H1 (cell line): Measurements from ENCODE around the gene TASP1. TPM values are rescaled to one million over a fixed set of nuclear protein-coding genes. Genes with fewer than 3 reads are reported as not detected.

Source experiments
- CTCF ChIA-PET: fragments of 300-600 bp; sonication (Branson Sonifier 250); formaldehyde crosslinking; loops from one replicate; lab custom pipeline; 2021; ENCODE audit not compliant: partially characterized antibody; lab: Charles Lee
- POLR2A ChIA-PET: fragments of 300-600 bp; sonication (Branson Sonifier 250); formaldehyde crosslinking; loops from one replicate; lab custom pipeline; 2021; ENCODE audit warnings: inconsistent platforms; ENCODE audit not compliant: partially characterized antibody; lab: Charles Lee
- DNase-seq, 2 experiments: peaks; one replicate each; pipeline versions ENCODE4 v3.0.0 to v3.0.0-alpha.2; 2010 to 2022; ENCODE audit warnings: low spot score in 2 of 2, low read depth in 1 of 2, mixed read lengths in 1 of 2
- FAIRE-seq: peaks from 2 replicates; lab custom pipeline; 2011; peaks lifted over from hg19 to GRCh38; lab: Jason Lieb, UNC
- H2AFZ ChIP-seq: 2 replicates; pipeline ENCODE4 v1.8.1; 2012; ENCODE audit warnings: low read length, inconsistent platforms
- H2AK5ac ChIP-seq: 2 replicates; pipeline ENCODE4 v1.6.1; 2013; ENCODE audit warnings: low read depth, low read length
- H2BK120ac ChIP-seq: replicated peaks from 2 replicates; pipeline ENCODE3; 2013; ENCODE audit warnings: low read depth, low read length, inconsistent platforms
- H2BK12ac ChIP-seq: 2 replicates; pipeline ENCODE4 v1.6.1; 2013; ENCODE audit warnings: low read depth, low read length
- H2BK15ac ChIP-seq: 2 replicates; pipeline ENCODE4 v1.6.1; 2013; ENCODE audit warnings: low read length
- H2BK20ac ChIP-seq: 2 replicates; pipeline ENCODE4 v1.6.1; 2013; ENCODE audit warnings: low read length
- H2BK5ac ChIP-seq: 2 replicates; pipeline ENCODE4 v1.6.1; 2013; ENCODE audit warnings: low read depth, low read length
- H3K14ac ChIP-seq: 2 replicates; pipeline ENCODE4 v1.6.1; 2013; ENCODE audit warnings: inconsistent platforms; ENCODE audit not compliant: insufficient read length
- H3K18ac ChIP-seq: 2 replicates; pipeline ENCODE4 v1.6.1; 2013; ENCODE audit warnings: low read length; ENCODE audit errors: extremely low read depth
- H3K23ac ChIP-seq: 2 replicates; pipeline ENCODE4 v1.6.1; 2013; ENCODE audit warnings: inconsistent platforms; ENCODE audit not compliant: insufficient read length
- H3K23me2 ChIP-seq: 2 replicates; pipeline ENCODE4 v1.6.1; 2013; ENCODE audit warnings: low read depth, low read length
- H3K27ac ChIP-seq: 2 replicates; pipeline ENCODE4 v1.6.1; 2011; ENCODE audit warnings: low read depth, low read length, inconsistent platforms
- H3K27me3 ChIP-seq, 4 experiments: replicated peaks in 1 of 4; 1 replicate in 1 of 4; 2 replicates in 3 of 4; pipeline versions ENCODE4 v1.6.1 to v1.8.1; 2011 to 2013; ENCODE audit warnings: low read length in 3 of 4, mild to moderate bottlenecking in 3 of 4, inconsistent platforms in 2 of 4, mixed read lengths in 2 of 4, moderate library complexity in 1 of 4; ENCODE audit not compliant: control insufficient read depth in 3 of 4, insufficient read depth in 3 of 4; ENCODE audit errors: extremely low read depth in 1 of 4
- H3K36me3 ChIP-seq, 4 experiments: 2 replicates each; pipeline versions ENCODE4 v1.6.1 to v1.8.1; 2011 to 2013; ENCODE audit warnings: mild to moderate bottlenecking in 4 of 4, low read length in 3 of 4, moderate library complexity in 2 of 4, control low read depth in 1 of 4, inconsistent platforms in 1 of 4; ENCODE audit not compliant: insufficient read depth in 4 of 4, control insufficient read depth in 2 of 4
- H3K4ac ChIP-seq: replicated peaks from 2 replicates; pipeline ENCODE3; 2013; ENCODE audit warnings: low read length, low read depth, mixed read lengths, inconsistent platforms; ENCODE audit not compliant: insufficient read length
- H3K4me1 ChIP-seq, 4 experiments: replicated peaks in 1 of 4; 1 replicate in 1 of 4; 2 replicates in 3 of 4; pipeline versions ENCODE4 v1.6.1 to v1.8.1; 2011 to 2013; ENCODE audit warnings: low read length in 3 of 4, inconsistent platforms in 2 of 4, mixed read lengths in 1 of 4; ENCODE audit not compliant: insufficient read depth in 4 of 4, control insufficient read depth in 3 of 4
- H3K4me2 ChIP-seq, 2 experiments: 2 replicates each; pipeline versions ENCODE4 v1.6.1 to v1.8.1; 2011 to 2013; ENCODE audit warnings: low read depth in 2 of 2, low read length in 2 of 2, control low read depth in 1 of 2, inconsistent platforms in 1 of 2, mild to moderate bottlenecking in 1 of 2; ENCODE audit not compliant: insufficient read depth in 1 of 2
- H3K4me3 ChIP-seq, 4 experiments: fragments of 200-600, 300-600 bp in 1 of 4; sonication (generic), shearing (Covaris generic), sonication (Bioruptor Twin) in 1 of 4; 2 replicates each; pipeline versions ENCODE4 v1.5.1 to v1.8.1; 2011 to 2016; ENCODE audit warnings: low read length in 4 of 4, low read depth in 3 of 4, control low read depth in 2 of 4, inconsistent platforms in 2 of 4, mild to moderate bottlenecking in 2 of 4, mixed read lengths in 1 of 4, moderate library complexity in 1 of 4; ENCODE audit not compliant: insufficient read depth in 2 of 4; ENCODE audit errors: extremely low read depth in 1 of 4
- H3K56ac ChIP-seq: replicated peaks from 2 replicates; pipeline ENCODE3; 2013; ENCODE audit warnings: low read depth, mild to moderate bottlenecking, mixed read lengths, low read length, inconsistent platforms; ENCODE audit not compliant: insufficient read length
- H3K79me1 ChIP-seq: 2 replicates; pipeline ENCODE4 v1.6.1; 2013; ENCODE audit warnings: low read depth, low read length, control low read depth
- H3K79me2 ChIP-seq, 2 experiments: 2 replicates each; pipeline versions ENCODE4 v1.6.1 to v1.8.1; 2012 to 2013; ENCODE audit warnings: low read length in 2 of 2, mild to moderate bottlenecking in 2 of 2, inconsistent platforms in 1 of 2; ENCODE audit not compliant: insufficient read depth in 2 of 2, control insufficient read depth in 1 of 2
- H3K9ac ChIP-seq, 4 experiments: replicated peaks in 1 of 4; 1 replicate in 1 of 4; 2 replicates in 3 of 4; pipeline versions ENCODE4 v1.6.1 to v1.8.1; 2011 to 2013; ENCODE audit warnings: low read depth in 3 of 4, low read length in 3 of 4, control low read depth in 2 of 4, mild to moderate bottlenecking in 2 of 4, moderate library complexity in 2 of 4, inconsistent platforms in 1 of 4; ENCODE audit errors: extremely low read depth in 1 of 4
- H3K9me3 ChIP-seq, 2 experiments: 2 replicates each; pipeline versions ENCODE4 v1.6.1 to v1.8.1; 2012 to 2013; ENCODE audit warnings: mild to moderate bottlenecking in 2 of 2, moderate library complexity in 2 of 2, control low read depth in 1 of 2, inconsistent platforms in 1 of 2, low read depth in 1 of 2, low read length in 1 of 2, mixed read lengths in 1 of 2; ENCODE audit not compliant: insufficient read depth in 2 of 2
- H4K20me1 ChIP-seq, 2 experiments: replicated peaks in 1 of 2; 2 replicates each; pipeline versions ENCODE3 to v1.8.1; 2011 to 2013; ENCODE audit warnings: inconsistent platforms in 2 of 2, low read length in 2 of 2, mild to moderate bottlenecking in 1 of 2; ENCODE audit not compliant: insufficient read depth in 2 of 2, control insufficient read depth in 1 of 2
- H4K5ac ChIP-seq: 2 replicates; pipeline ENCODE4 v1.6.1; 2013; ENCODE audit warnings: low read length, low read depth, mixed read lengths, inconsistent platforms; ENCODE audit not compliant: insufficient read length
- H4K8ac ChIP-seq: 2 replicates; pipeline ENCODE4 v1.8.0; 2013; ENCODE audit warnings: mild to moderate bottlenecking, moderate library complexity, low read length, inconsistent platforms; ENCODE audit not compliant: insufficient read depth; ENCODE audit errors: extremely low read depth
- H4K91ac ChIP-seq: replicated peaks from 2 replicates; pipeline ENCODE3; 2013; ENCODE audit warnings: low read length, mixed read lengths, inconsistent platforms; ENCODE audit not compliant: insufficient read length
- ATF3 ChIP-seq: IDR thresholded peaks from 2 replicates; pipeline ENCODE4 v1.6.1; 2011; ENCODE audit warnings: low read depth, mild to moderate bottlenecking, low read length; ENCODE audit not compliant: insufficient read depth
- CHD2 ChIP-seq: IDR thresholded peaks from 2 replicates; pipeline ENCODE4 v1.6.1; 2012; ENCODE audit warnings: low read length, improper control_type of control experiment
- EGR1 ChIP-seq: IDR thresholded peaks from 2 replicates; pipeline ENCODE4 v1.6.1; 2011; ENCODE audit warnings: low read depth, low read length, borderline replicate concordance
- HDAC2 ChIP-seq, 2 experiments: fragments of 300-600 bp in 1 of 2; sonication (generic) in 1 of 2; IDR thresholded peaks; 2 replicates each; pipeline ENCODE4 v1.6.1; 2011 to 2012; ENCODE audit warnings: low read depth in 2 of 2, low read length in 2 of 2, mild to moderate bottlenecking in 2 of 2, moderate library complexity in 2 of 2, borderline replicate concordance in 1 of 2, inconsistent platforms in 1 of 2
- KDM5A ChIP-seq: fragments of 200-600 bp; IDR thresholded peaks from 2 replicates; pipeline ENCODE4 v1.7.1; 2012; ENCODE audit warnings: mild to moderate bottlenecking, low read length, inconsistent platforms, mixed read lengths
- NANOG ChIP-seq: IDR thresholded peaks from 2 replicates; pipeline ENCODE4 v1.6.1; 2011; ENCODE audit warnings: low read length, low read depth, mild to moderate bottlenecking, inconsistent platforms; ENCODE audit not compliant: insufficient read depth, poor library complexity, severe bottlenecking
- NRF1 ChIP-seq: IDR thresholded peaks from 2 replicates; pipeline ENCODE4 v1.6.1; 2011; ENCODE audit warnings: mild to moderate bottlenecking, low read depth, low read length, improper control_type of control experiment
- POU5F1 ChIP-seq: IDR thresholded peaks from 2 replicates; pipeline ENCODE4 v1.6.1; 2011; ENCODE audit warnings: low read depth, mild to moderate bottlenecking, low read length, moderate library complexity
- RXRA ChIP-seq: IDR thresholded peaks from 2 replicates; pipeline ENCODE4 v1.6.1; 2011; ENCODE audit warnings: low read depth, mild to moderate bottlenecking, low read length, moderate library complexity; ENCODE audit not compliant: insufficient read depth
- SIX5 ChIP-seq: IDR thresholded peaks from 2 replicates; pipeline ENCODE4 v1.6.1; 2011; ENCODE audit warnings: mild to moderate bottlenecking, low read depth, low read length
- SP1 ChIP-seq: IDR thresholded peaks from 2 replicates; pipeline ENCODE4 v1.6.1; 2011; ENCODE audit warnings: low read depth, low read length
- SUZ12 ChIP-seq: fragments of 200-600 bp; sonication (generic); IDR thresholded peaks from 2 replicates; pipeline ENCODE4 v1.6.1; 2012; ENCODE audit warnings: mild to moderate bottlenecking, inconsistent platforms, low read length, moderate library complexity, mixed read lengths
- TAF1 ChIP-seq: IDR thresholded peaks from 2 replicates; pipeline ENCODE4 v1.6.1; 2011; ENCODE audit warnings: mild to moderate bottlenecking, low read depth, low read length
- TBP ChIP-seq: IDR thresholded peaks from 2 replicates; pipeline ENCODE4 v1.6.1; 2011; ENCODE audit warnings: low read depth, low read length, improper control_type of control experiment
- ZNF274 ChIP-seq: IDR thresholded peaks from 2 replicates; pipeline ENCODE4 v1.7.0; 2012; ENCODE audit warnings: low read length, borderline replicate concordance; ENCODE audit errors: extremely low read depth
- WGBS, 2 experiments: shearing (Covaris generic) in 1 of 2; methylation state at CpG; one replicate each; pipeline versions ENCODE4 v1.1.6 to v1.1.7; 2013 to 2015; ENCODE audit warnings: low lambda C conversion rate in 2 of 2, mixed read lengths in 2 of 2, inconsistent platforms in 1 of 2, low coverage in 1 of 2, missing lambda C conversion rate in 1 of 2; ENCODE audit not compliant: insufficient replicate concordance in 2 of 2, insufficient coverage in 1 of 2, insufficient read length in 1 of 2; ENCODE audit errors: extremely low coverage in 1 of 2, missing lambda C conversion rate in 1 of 2; 5-methylcytosine and 5-hydroxymethylcytosine counted together
- polyA plus RNA-seq, 7 experiments: library from polyadenylated mRNA; depleted of rRNA in 3 of 7; stranded (reverse) in 5 of 7; unstranded in 2 of 7; fragments of >200 nt in 5 of 7; fragments of 200-250 nt in 2 of 7; gene quantifications; 1 replicate in 5 of 7; 2 replicates in 1 of 7; 4 replicates in 1 of 7; pipeline versions ENCODE4 v1.2.1 to v1.2.3, GENCODE V29; 2011 to 2013; ENCODE audit warnings: missing spikeins in 2 of 7, mixed read lengths in 2 of 7
- total RNA-seq: library from RNA; stranded (reverse); fragmentation: NEBNext Ultra II Directional; extraction: Animal tissue kit (Norgen Biotek cat#: 25700); gene quantifications from 2 replicates; pipeline ENCODE4 v1.2.1, GENCODE V29; 2021

Gene TASP1
- total and polyA plus RNA-seq, 2 of the 8 experiments (the other 6 are each of a cell fraction or from before 2014, with no cell fraction given): 4.5 to 10.9 TPM

- H3K9me3 ChIP-seq: no peaks in the 10 kb centered on the region; a peak in 1 of 4 replicates
- 75% methylated on average over 2 of the region's 2 CpGs; no CpG with 5 or more reads in 1 of the 2 experiments for WGBS, 2 experiments
- H3K4me3 ChIP-seq: no peak overlapping the region
- H3K79me2 ChIP-seq: no peaks in the 10 kb centered on the region
- H4K8ac ChIP-seq: no peak overlapping the region
- no peaks in the 10 kb centered on the region for H3K4me1 ChIP-seq
- no peak overlapping the region for H2BK15ac ChIP-seq
- CTCF ChIA-PET: interaction anchor here (1.6 to 2.5 kb wide), 2 partner anchors 20 to 155 kb away, joined by 4 to 8 read pairs; no protein-coding TSS in a partner anchor
- no peak overlapping the region for H3K4ac ChIP-seq
- no peak overlapping the region for H3K27ac ChIP-seq
- no peak overlapping the region for H3K56ac ChIP-seq
- no peak overlapping the region for H3K14ac ChIP-seq
- H2BK12ac ChIP-seq: no peak overlapping the region
- no peak overlapping the region for H4K91ac ChIP-seq
- H3K23ac ChIP-seq: no peak overlapping the region
- DNase-seq: no peak
- FAIRE-seq: no peak
- H3K23me2 ChIP-seq: no peaks in the 10 kb centered on the region
- no peaks in the 10 kb centered on the region for H4K20me1 ChIP-seq
- H2BK5ac ChIP-seq: no peak overlapping the region
- no peak overlapping the region for H3K9ac ChIP-seq
- no peaks in the 10 kb centered on the region for H3K79me1 ChIP-seq
- no peaks in the 10 kb centered on the region for H3K27me3 ChIP-seq
- peaks cover 0 to 3% (median 0%) of the 10 kb centered on the region in 4 experiments; a peak in 2 of 8 replicates for H3K36me3 ChIP-seq
- no peak overlapping the region for H2BK120ac ChIP-seq
- H2AFZ ChIP-seq: no peak overlapping the region
- H3K18ac ChIP-seq: no peak overlapping the region
- no peak overlapping the region for H3K4me2 ChIP-seq
- H2BK20ac ChIP-seq: no peak overlapping the region
- no peak overlapping the region for H2AK5ac ChIP-seq
- POLR2A ChIA-PET: no interaction called here
- H4K5ac ChIP-seq: no peak overlapping the region
- no peak for TF ChIP-seq NRF1
- TF ChIP-seq ATF3: no peak
- no peak for TF ChIP-seq CHD2
- no peak for TF ChIP-seq TBP
- no peak for TF ChIP-seq TAF1
- TF ChIP-seq KDM5A: no peak
- no peak for TF ChIP-seq RXRA
- no peak for TF ChIP-seq ZNF274
- no peak for TF ChIP-seq SUZ12
- no peak for TF ChIP-seq NANOG
- TF ChIP-seq SIX5: no peak
- no peak for TF ChIP-seq POU5F1
- no peak for TF ChIP-seq SP1
- TF ChIP-seq EGR1: no peak
- no peak for TF ChIP-seq HDAC2 (IDR thresholded peaks at IDR 0.05; ENCODE audit: borderline replicate concordance in 1 of 2, low read depth in 2 of 2, low read length in 2 of 2)
Measured at GRCh38 chr20:13478366-13478765, 160.4 kb downstream of the TASP1 start.
